ENCODE measurements around the gene HDAC7.

Gene HDAC7

DNA sequence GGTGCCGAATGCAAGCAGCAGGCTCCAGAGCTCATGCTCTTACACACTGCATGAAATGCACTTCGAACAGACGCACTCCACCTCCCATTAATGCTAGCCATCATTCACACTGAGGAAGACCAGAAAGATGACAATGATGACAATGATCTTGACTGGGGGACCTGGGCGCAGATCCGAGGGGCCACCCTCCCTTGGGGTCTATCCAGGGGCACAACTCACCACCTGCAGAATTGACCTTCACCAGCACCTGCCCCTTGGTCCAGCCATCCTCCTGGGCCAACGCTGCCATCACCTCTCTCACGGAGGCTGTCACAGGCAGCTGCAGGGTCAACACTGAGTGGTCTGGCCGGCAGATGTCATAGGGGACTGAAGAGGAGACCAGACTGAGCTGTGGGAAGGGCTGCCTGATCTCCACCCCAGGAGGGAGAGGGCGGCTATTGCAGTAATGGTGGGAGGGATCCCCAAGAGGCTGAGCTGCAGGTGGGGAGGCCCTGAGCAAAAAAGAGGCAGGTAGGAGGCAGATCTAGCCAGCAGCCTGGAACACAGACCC is 76.3 kb downstream of the HDAC7 start:
- DNase-seq, result no peak

GRCh38 chr12:47742253-47742825 is 77.4 kb downstream of the HDAC7 start:
- peak; percentile 60 for DNase-seq

GRCh38 chr12:47741340-47741703 is 78.4 kb downstream of the HDAC7 start:
- peak; percentile 76 for DNase-seq

DNA sequence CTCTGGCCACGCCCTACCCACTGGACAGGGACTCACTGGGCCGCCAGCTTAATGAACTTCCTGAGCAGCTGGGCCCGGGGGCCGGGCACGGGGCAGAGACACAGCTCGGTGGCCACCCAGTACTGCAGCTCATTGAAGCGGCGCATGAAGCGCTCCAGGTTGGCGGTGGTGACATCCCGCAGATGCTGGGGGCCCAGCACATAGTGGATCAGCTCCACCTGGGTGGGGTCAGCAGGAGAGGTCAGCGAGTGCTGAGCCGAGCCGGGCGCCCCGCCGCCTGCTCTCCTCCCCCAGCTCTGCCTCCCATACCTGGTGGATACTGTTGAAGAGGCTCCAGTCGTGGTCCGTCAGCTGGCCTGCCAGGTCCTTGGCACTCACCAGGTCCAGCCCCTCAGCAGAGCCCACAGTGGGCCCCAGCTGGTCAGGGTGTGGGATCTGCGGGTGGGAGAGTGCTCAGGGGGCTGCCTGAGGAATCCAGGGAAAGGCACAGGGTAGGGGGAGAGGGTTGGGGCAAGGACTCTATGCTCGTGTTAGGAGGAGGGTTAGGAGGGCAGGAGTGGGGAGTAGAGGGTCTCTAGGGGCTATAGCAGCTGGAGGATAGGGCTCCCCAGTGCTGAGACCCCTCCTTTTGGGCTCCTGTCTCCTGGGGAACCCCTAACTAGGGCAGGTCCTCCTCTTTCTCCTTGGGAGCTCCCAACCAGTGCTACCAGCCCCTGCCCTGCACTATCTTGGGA is 78.9 kb downstream of the HDAC7 start:
- no peak for DNase-seq

- DNase-seq, result no peak
Measured at GRCh38 chr12:47739979-47740378, 79.7 kb downstream of the HDAC7 start.

DNA sequence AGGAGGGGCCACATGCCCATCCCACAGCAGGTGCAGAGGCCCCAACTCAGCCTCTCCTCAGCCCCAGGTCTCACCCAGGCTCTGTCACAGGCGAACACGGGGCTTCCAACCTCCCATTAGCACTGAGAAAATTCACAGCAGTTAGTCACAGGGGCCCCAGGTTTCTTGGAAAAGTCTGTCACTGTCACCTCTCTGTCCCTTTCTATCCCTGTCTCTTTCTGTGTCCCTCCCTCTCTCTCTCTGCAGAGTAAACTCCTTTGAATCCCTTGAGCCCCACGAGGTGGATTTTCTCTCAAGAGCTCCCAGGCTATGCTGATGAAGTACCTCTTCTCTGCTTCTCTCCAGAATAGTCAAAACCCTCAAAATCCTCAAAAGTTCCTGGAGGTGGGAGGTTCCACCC is 80.4 kb downstream of the HDAC7 start:
- no peak for DNase-seq

DNA sequence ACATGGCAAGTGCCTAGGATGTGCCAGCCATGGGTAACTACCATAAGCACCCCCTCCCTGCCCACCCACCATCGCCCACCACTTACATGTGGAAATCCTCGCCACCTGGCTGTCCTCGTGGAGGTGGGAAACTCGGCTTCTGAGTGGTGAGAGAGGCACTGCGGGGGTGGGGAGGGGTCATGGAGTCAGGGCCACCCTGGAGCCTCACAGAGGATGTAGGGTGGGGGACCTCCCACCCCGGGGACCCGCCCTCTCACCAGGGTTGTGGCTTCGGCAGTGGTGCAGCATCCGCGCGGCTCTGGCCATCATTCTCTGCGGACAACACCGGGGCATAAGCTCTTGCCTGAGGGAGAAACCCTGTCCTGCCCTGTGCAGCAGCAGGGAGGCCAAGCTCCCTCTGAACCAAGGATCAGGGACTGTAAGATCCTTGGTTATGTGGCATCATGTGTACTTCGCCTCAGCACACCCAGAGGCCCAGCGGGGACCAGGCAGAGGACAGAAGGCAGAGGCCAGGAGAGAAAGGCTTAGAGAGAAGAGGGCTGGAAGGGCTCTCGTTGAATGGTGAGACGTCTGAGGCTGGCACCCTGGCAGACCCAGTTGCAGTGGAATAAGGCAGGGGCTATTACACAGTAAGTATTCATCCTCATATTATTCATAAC is 81.6 kb downstream of the HDAC7 start:
- no peak for DNase-seq

GRCh38 chr12:47736877-47737676 is 82.6 kb downstream of the HDAC7 start:
- no peak for DNase-seq

GRCh38 chr12:47736216-47736615 is 83.5 kb downstream of the HDAC7 start:
- no peak for DNase-seq

GRCh38 chr12:47735649-47736048 is 84.1 kb downstream of the HDAC7 start:
- DNase-seq, result no peak

DNA sequence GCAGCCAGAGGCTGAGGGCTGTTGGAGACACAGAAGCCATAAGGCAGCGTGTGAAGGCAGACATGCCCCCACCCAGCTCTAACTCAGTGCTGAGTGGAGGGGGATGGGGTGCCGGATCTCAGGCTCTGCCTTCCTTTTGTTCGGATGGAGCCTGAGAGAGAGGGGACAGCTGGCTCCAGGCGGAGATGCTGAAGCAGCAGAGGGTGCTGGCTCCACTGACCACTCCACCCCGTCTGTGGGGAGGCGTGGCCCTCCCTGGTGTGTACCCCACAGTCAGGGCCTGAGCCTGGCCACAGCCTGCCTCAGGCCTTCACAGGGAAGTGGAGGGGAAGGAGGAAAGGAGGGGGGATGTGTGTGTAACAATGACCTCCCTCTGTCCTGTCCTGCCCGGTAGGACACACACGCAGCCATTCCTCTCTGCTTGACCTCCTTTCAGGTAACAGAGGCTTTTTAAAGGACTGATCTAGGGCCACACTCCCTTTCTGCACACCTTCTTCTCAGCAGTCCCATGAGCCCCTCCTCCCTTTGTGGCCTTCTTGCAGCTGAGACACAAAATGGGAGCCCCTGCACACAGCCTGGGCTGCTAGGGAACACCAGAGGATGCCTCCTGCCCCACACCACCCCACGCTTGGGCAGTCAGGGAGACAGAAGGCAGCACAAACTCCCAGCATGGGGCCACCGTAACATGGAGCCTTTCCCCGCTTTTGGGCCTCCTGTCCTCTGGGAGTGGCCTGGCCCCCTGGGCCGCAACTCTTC is 84.8 kb downstream of the HDAC7 start:
- no peak for DNase-seq

- DNase-seq, result no peak
Measured at GRCh38 chr12:47733142-47733541, 86.6 kb downstream of the HDAC7 start.
